T-helper 17 cell (primary cell): ENCODE measurements around the gene RABGEF1. TPM values are rescaled to one million over a fixed set of nuclear protein-coding genes. Genes with fewer than 3 reads are reported as not detected.
"Not testable (repeated sequence)": the region's sequence is repeated elsewhere in the genome, so short reads cannot be mapped to it uniquely, and the experiment has no call there.

Experiments
- ATAC-seq: fragments of 150-1000 bp; cut with Tn5 transposase; 2 replicates; pipeline ENCODE4 v1.10.0; 2021; ENCODE audit warnings: mild to moderate bottlenecking, moderate library complexity
- DNase-seq, 3 donors: peaks; one replicate each; pipeline versions ENCODE4 v3.0.0 to v3.0.0-alpha.2; 2020 to 2021
- H3K9me3 ChIP-seq: one replicate; pipeline ENCODE4 v1.7.0; 2013; ENCODE audit warnings: low read length, mild to moderate bottlenecking; ENCODE audit not compliant: control insufficient read depth, poor library complexity, severe bottlenecking
- H3K27ac Mint-ChIP-seq: one replicate; pipeline ENCODE4 v1.8.0; 2022; ENCODE audit warnings: mild to moderate bottlenecking, moderate library complexity, mixed read lengths
- H3K27me3 Mint-ChIP-seq: one replicate; pipeline ENCODE4 v1.8.0; 2022; ENCODE audit warnings: mixed read lengths
- H3K36me3 Mint-ChIP-seq: one replicate; pipeline ENCODE4 v1.8.0; 2022; ENCODE audit warnings: low read depth, mixed read lengths
- H3K4me1 Mint-ChIP-seq: one replicate; pipeline ENCODE4 v1.8.0; 2022; ENCODE audit warnings: mild to moderate bottlenecking, mixed read lengths
- H3K4me3 Mint-ChIP-seq: one replicate; pipeline ENCODE4 v1.8.0; 2022; ENCODE audit warnings: mild to moderate bottlenecking, moderate library complexity, mixed read lengths
- total RNA-seq, 4 donors: library from RNA in 2 of 4; stranded (reverse) in 2 of 4; gene quantifications; one replicate each; pipeline ENCODE4 v1.2.3 and lab custom pipeline; 2022 to 2026

The RABGEF1 gene
- total RNA-seq, 2 donors from 2014 or later = 24.4 to 28.3 TPM

- not testable (repeated sequence) for ATAC-seq, H3K27ac Mint-ChIP-seq, H3K9me3 ChIP-seq, H3K36me3 Mint-ChIP-seq, H3K27me3 Mint-ChIP-seq, DNase-seq, H3K4me1 Mint-ChIP-seq, H3K4me3 Mint-ChIP-seq
Measured at GRCh38 chr7:66815186-66815875, 74.8 kb downstream of the RABGEF1 start.

GRCh38 chr7:66815951-66816350, 75.4 kb downstream of the RABGEF1 start:
- no peak overlapping the region for H3K27ac Mint-ChIP-seq
- ATAC-seq (no peak), DNase-seq (no peak)
- H3K27me3 Mint-ChIP-seq = no peaks in the 10 kb centered on the region
- no peaks in the 10 kb centered on the region for H3K4me1 Mint-ChIP-seq
- no peaks in the 10 kb centered on the region for H3K9me3 ChIP-seq
- no peaks in the 10 kb centered on the region for H3K36me3 Mint-ChIP-seq
- H3K4me3 Mint-ChIP-seq = no peak overlapping the region

GRCh38 chr7:66816658-66817057, 76.1 kb downstream of the RABGEF1 start:
- not testable (repeated sequence) for H3K36me3 Mint-ChIP-seq, H3K27me3 Mint-ChIP-seq, DNase-seq, H3K27ac Mint-ChIP-seq, H3K9me3 ChIP-seq, H3K4me1 Mint-ChIP-seq, H3K4me3 Mint-ChIP-seq, ATAC-seq

- not testable (repeated sequence) for H3K4me1 Mint-ChIP-seq, H3K4me3 Mint-ChIP-seq, H3K27me3 Mint-ChIP-seq, H3K9me3 ChIP-seq, H3K36me3 Mint-ChIP-seq, DNase-seq
- peak; percentile 45 for ATAC-seq
- peak overlapping the region; percentile 57 for H3K27ac Mint-ChIP-seq
Measured at GRCh38 chr7:66817208-66817795, 76.8 kb downstream of the RABGEF1 start.

- peak overlapping the region; percentile 57 for H3K27ac Mint-ChIP-seq
- not testable (repeated sequence) for H3K4me3 Mint-ChIP-seq, H3K9me3 ChIP-seq, H3K4me1 Mint-ChIP-seq, H3K27me3 Mint-ChIP-seq, ATAC-seq, H3K36me3 Mint-ChIP-seq, DNase-seq
Measured at GRCh38 chr7:66817956-66818355, 77.4 kb downstream of the RABGEF1 start.

GRCh38 chr7:66824041-66824440, 83.5 kb downstream of the RABGEF1 start:
- no peaks in the 10 kb centered on the region for H3K9me3 ChIP-seq
- ATAC-seq = no peak
- no peaks in the 10 kb centered on the region for H3K4me1 Mint-ChIP-seq
- H3K4me3 Mint-ChIP-seq = no peak overlapping the region
- no peak for DNase-seq
- H3K27me3 Mint-ChIP-seq = no peaks in the 10 kb centered on the region
- H3K36me3 Mint-ChIP-seq = no peaks in the 10 kb centered on the region
- H3K27ac Mint-ChIP-seq = no peak overlapping the region

- not testable (repeated sequence) for H3K4me1 Mint-ChIP-seq, H3K27ac Mint-ChIP-seq, H3K9me3 ChIP-seq, H3K36me3 Mint-ChIP-seq, DNase-seq, H3K27me3 Mint-ChIP-seq, H3K4me3 Mint-ChIP-seq, ATAC-seq
Measured at GRCh38 chr7:66825538-66825937, 85.0 kb downstream of the RABGEF1 start.

- Mint-ChIP-seq H3K4me1 (no peaks in the 10 kb centered on the region), H3K27me3 (no peaks in the 10 kb centered on the region), H3K36me3 (no peaks in the 10 kb centered on the region), H3K4me3 (no peak overlapping the region), H3K27ac (no peak overlapping the region)
- no peaks in the 10 kb centered on the region for H3K9me3 ChIP-seq
- DNase-seq = no peak
- no peak for ATAC-seq
Measured at GRCh38 chr7:66826649-66827048, 86.1 kb downstream of the RABGEF1 start.

- not testable (repeated sequence) for H3K9me3 ChIP-seq, DNase-seq, ATAC-seq, H3K4me1 Mint-ChIP-seq, H3K36me3 Mint-ChIP-seq, H3K4me3 Mint-ChIP-seq, H3K27me3 Mint-ChIP-seq
- peak overlapping the region; percentile 27 for H3K27ac Mint-ChIP-seq
Measured at GRCh38 chr7:66830976-66831375, 90.4 kb downstream of the RABGEF1 start.

- Mint-ChIP-seq H3K27ac (no peak overlapping the region), H3K36me3 (no peaks in the 10 kb centered on the region), H3K4me3 (no peak overlapping the region), H3K27me3 (no peaks in the 10 kb centered on the region), H3K4me1 (no peaks in the 10 kb centered on the region)
- H3K9me3 ChIP-seq = no peaks in the 10 kb centered on the region
- ATAC-seq (no peak), DNase-seq (no peak)
Measured at GRCh38 chr7:66832531-66833351, 92.2 kb downstream of the RABGEF1 start.

- no peaks in the 10 kb centered on the region for H3K27me3 Mint-ChIP-seq
- ATAC-seq (peak; percentile 35), DNase-seq (peak in 1 of 3 donors; percentile 23)
- H3K4me3 Mint-ChIP-seq = no peak overlapping the region
- no peaks in the 10 kb centered on the region for H3K4me1 Mint-ChIP-seq
- H3K9me3 ChIP-seq = no peaks in the 10 kb centered on the region
- no peaks in the 10 kb centered on the region for H3K36me3 Mint-ChIP-seq
- no peak overlapping the region for H3K27ac Mint-ChIP-seq
Measured at GRCh38 chr7:66837007-66837406, 96.5 kb downstream of the RABGEF1 start.

- Mint-ChIP-seq H3K27ac (no peak overlapping the region), H3K4me3 (no peak overlapping the region)
- ATAC-seq = no peak
Measured at GRCh38 chr7:66837661-66838060, 97.1 kb downstream of the RABGEF1 start.

GRCh38 chr7:66839814-66840213, 99.3 kb downstream of the RABGEF1 start:
- ATAC-seq = no peak
- Mint-ChIP-seq H3K27me3 (no peaks in the 10 kb centered on the region), H3K36me3 (no peaks in the 10 kb centered on the region), H3K4me1 (peaks cover 5% of the 10 kb centered on the region), H3K4me3 (no peak overlapping the region), H3K27ac (no peak overlapping the region)
- DNase-seq = no peak
- no peaks in the 10 kb centered on the region for H3K9me3 ChIP-seq

More at GRCh38 chr7:66837661-66838060, 97.1 kb downstream of the RABGEF1 start:
- H3K27me3 Mint-ChIP-seq = no peaks in the 10 kb centered on the region
- H3K4me1 Mint-ChIP-seq = no peaks in the 10 kb centered on the region
- no peaks in the 10 kb centered on the region for H3K9me3 ChIP-seq
- H3K36me3 Mint-ChIP-seq = no peaks in the 10 kb centered on the region
- DNase-seq = no peak
